CD4-positive, alpha-beta T cell treated with Interleukin-6 at 100 ng/mL for 8 hours (primary cell): ENCODE results near the gene ARPP21.
"Not testable (repeated sequence)": the region's sequence is repeated elsewhere in the genome, so short reads cannot be mapped to it uniquely, and the experiment has no call there.

ENCODE experiments used
- DNase-seq: peaks from one replicate; pipeline ENCODE4 v3.0.0-alpha.2; 2020; ENCODE audit warnings: mixed read lengths, low spot score

The ARPP21 gene

GRCh38 chr3:35639254-35640186 is at the start of gene ARPP21:
Gene ARPP21 (plus strand): TSS chr3:35639525. CDS start chr3:35681752, 42,227 bp downstream.
- no peak for DNase-seq

GRCh38 chr3:35592589-35593295 is 46.6 kb upstream of the ARPP21 start:
- no peak for DNase-seq

- no peak for DNase-seq
Measured at GRCh38 chr3:35594739-35595138, 44.6 kb upstream of the ARPP21 start.

GRCh38 chr3:35596335-35596995 is 42.9 kb upstream of the ARPP21 start:
- DNase-seq = no peak

- no peak for DNase-seq
Measured at GRCh38 chr3:35597490-35597889, 41.8 kb upstream of the ARPP21 start.

- no peak for DNase-seq
Measured at GRCh38 chr3:35598804-35599203, 40.5 kb upstream of the ARPP21 start.

GRCh38 chr3:35601959-35602358 is 37.4 kb upstream of the ARPP21 start:
- no peak for DNase-seq

GRCh38 chr3:35602395-35602936 is 36.9 kb upstream of the ARPP21 start:
- no peak for DNase-seq

- no peak for DNase-seq
Measured at GRCh38 chr3:35616346-35616745, 23.0 kb upstream of the ARPP21 start.

GRCh38 chr3:35617370-35617769 is 22.0 kb upstream of the ARPP21 start:
- DNase-seq = no peak

GRCh38 chr3:35620238-35620637 is 19.1 kb upstream of the ARPP21 start:
- DNase-seq = not testable (repeated sequence)

GRCh38 chr3:35624698-35625097 is 14.6 kb upstream of the ARPP21 start:
- DNase-seq = no peak

GRCh38 chr3:35633332-35634124 is 5.8 kb upstream of the ARPP21 start:
- DNase-seq = no peak

- DNase-seq = no peak
Measured at GRCh38 chr3:35635407-35635806, 3.9 kb upstream of the ARPP21 start.

- no peak for DNase-seq
Measured at GRCh38 chr3:35635926-35636683, 3.2 kb upstream of the ARPP21 start.

GRCh38 chr3:35638251-35638979 is 910 bp upstream of the ARPP21 start:
- no peak for DNase-seq

GRCh38 chr3:35638980-35639253 is 408 bp upstream of the ARPP21 start:
- no peak for DNase-seq

- DNase-seq = no peak
Measured at GRCh38 chr3:35640190-35641165, 1.2 kb downstream of the ARPP21 start.

- no peak for DNase-seq
Measured at GRCh38 chr3:35641331-35641730, 2.0 kb downstream of the ARPP21 start.
